ENCODE measurements around the gene GMIP. TPM values are rescaled to one million over a fixed set of nuclear protein-coding genes. Genes with fewer than 3 reads are reported as not detected.

Gene GMIP
- total and polyA plus RNA-seq, 4 donors, result 0.89 to 6.5 (median 4.3) TPM

DNA sequence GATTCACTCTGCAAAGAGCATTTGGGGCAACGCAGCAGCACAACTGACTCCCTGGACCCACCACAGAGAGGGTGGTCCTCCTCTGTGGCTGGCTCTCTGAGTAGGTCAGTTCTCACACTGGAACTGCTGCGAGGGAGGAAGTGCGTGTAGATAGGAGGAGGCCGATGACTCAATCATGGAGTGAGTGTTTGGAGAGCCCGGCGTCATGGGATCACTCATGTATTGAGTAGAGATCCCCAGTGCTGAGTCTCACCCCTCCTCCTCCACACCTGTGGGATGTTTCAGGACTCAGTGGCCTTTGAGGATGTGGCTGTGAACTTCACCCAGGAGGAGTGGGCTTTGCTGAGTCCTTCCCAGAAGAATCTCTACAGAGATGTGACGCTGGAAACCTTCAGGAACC, 34.1 kb upstream of the GMIP start:
- Histone ChIP-seq H3K9ac (ENCODE audit: low read depth in 1 of 2, low read length in 2 of 2) (no peak overlapping the region), H3K27me3 (ENCODE audit: control insufficient read depth in 4 of 4, insufficient read depth in 4 of 4, low read length in 3 of 4) (no peaks in the 10 kb centered on the region), H3K4me3 (ENCODE audit: low read depth in 1 of 3, low read length in 3 of 3) (peak overlapping the region in 2 of 3 donors; percentile 9 to 53), H3K36me3 (ENCODE audit: control insufficient read depth in 4 of 4, insufficient read depth in 3 of 4, low read depth in 1 of 4, low read length in 3 of 4) (peaks cover 10 to 50% (median 38%) of the 10 kb centered on the region in 4 donors), H3K27ac (ENCODE audit: low read depth in 1 of 2, low read length in 2 of 2) (no peak overlapping the region), H3K9me3 (ENCODE audit: control insufficient read depth in 4 of 4, low read length in 3 of 4) (peaks cover 26 to 57% (median 34%) of the 10 kb centered on the region in 4 donors), H3K4me1 (ENCODE audit: control insufficient read depth in 4 of 4, insufficient read depth in 4 of 4, low read length in 3 of 4) (no peaks in the 10 kb centered on the region)
- 97% methylated on average over 7 of the region's 7 CpGs for WGBS
- DNase-seq (ENCODE audit: low spot score), result no peak
- TF ChIP-seq, protein P1, sequence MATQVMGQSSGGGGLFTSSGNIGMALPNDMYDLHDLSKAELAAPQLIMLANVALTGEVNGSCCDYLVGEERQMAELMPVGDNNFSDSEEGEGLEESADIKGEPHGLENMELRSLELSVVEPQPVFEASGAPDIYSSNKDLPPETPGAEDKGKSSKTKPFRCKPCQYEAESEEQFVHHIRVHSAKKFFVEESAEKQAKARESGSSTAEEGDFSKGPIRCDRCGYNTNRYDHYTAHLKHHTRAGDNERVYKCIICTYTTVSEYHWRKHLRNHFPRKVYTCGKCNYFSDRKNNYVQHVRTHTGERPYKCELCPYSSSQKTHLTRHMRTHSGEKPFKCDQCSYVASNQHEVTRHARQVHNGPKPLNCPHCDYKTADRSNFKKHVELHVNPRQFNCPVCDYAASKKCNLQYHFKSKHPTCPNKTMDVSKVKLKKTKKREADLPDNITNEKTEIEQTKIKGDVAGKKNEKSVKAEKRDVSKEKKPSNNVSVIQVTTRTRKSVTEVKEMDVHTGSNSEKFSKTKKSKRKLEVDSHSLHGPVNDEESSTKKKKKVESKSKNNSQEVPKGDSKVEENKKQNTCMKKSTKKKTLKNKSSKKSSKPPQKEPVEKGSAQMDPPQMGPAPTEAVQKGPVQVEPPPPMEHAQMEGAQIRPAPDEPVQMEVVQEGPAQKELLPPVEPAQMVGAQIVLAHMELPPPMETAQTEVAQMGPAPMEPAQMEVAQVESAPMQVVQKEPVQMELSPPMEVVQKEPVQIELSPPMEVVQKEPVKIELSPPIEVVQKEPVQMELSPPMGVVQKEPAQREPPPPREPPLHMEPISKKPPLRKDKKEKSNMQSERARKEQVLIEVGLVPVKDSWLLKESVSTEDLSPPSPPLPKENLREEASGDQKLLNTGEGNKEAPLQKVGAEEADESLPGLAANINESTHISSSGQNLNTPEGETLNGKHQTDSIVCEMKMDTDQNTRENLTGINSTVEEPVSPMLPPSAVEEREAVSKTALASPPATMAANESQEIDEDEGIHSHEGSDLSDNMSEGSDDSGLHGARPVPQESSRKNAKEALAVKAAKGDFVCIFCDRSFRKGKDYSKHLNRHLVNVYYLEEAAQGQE (IDR thresholded peaks at IDR 0.05), result no peak
- TF ChIP-seq SP1 (IDR thresholded peaks at IDR 0.05), result no peak
- TF ChIP-seq FOXA1 (IDR thresholded peaks at IDR 0.05), result no peak
- TF ChIP-seq MAX (IDR thresholded peaks at IDR 0.05), result no peak
- no peak for TF ChIP-seq RXRA (IDR thresholded peaks at IDR 0.05)
- TF ChIP-seq JUND (IDR thresholded peaks at IDR 0.05), result no peak
- TF ChIP-seq RAD21 (IDR thresholded peaks at IDR 0.05), result no peak
- TF ChIP-seq NR2F2 (IDR thresholded peaks at IDR 0.05), result no peak
- TF ChIP-seq EGR1 (IDR thresholded peaks at IDR 0.05; ENCODE audit: low read depth in 2 of 2), result no peak
- TF ChIP-seq, protein P2, sequence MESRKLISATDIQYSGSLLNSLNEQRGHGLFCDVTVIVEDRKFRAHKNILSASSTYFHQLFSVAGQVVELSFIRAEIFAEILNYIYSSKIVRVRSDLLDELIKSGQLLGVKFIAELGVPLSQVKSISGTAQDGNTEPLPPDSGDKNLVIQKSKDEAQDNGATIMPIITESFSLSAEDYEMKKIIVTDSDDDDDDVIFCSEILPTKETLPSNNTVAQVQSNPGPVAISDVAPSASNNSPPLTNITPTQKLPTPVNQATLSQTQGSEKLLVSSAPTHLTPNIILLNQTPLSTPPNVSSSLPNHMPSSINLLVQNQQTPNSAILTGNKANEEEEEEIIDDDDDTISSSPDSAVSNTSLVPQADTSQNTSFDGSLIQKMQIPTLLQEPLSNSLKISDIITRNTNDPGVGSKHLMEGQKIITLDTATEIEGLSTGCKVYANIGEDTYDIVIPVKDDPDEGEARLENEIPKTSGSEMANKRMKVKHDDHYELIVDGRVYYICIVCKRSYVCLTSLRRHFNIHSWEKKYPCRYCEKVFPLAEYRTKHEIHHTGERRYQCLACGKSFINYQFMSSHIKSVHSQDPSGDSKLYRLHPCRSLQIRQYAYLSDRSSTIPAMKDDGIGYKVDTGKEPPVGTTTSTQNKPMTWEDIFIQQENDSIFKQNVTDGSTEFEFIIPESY (IDR thresholded peaks at IDR 0.05), result no peak
- TF ChIP-seq, protein P3, sequence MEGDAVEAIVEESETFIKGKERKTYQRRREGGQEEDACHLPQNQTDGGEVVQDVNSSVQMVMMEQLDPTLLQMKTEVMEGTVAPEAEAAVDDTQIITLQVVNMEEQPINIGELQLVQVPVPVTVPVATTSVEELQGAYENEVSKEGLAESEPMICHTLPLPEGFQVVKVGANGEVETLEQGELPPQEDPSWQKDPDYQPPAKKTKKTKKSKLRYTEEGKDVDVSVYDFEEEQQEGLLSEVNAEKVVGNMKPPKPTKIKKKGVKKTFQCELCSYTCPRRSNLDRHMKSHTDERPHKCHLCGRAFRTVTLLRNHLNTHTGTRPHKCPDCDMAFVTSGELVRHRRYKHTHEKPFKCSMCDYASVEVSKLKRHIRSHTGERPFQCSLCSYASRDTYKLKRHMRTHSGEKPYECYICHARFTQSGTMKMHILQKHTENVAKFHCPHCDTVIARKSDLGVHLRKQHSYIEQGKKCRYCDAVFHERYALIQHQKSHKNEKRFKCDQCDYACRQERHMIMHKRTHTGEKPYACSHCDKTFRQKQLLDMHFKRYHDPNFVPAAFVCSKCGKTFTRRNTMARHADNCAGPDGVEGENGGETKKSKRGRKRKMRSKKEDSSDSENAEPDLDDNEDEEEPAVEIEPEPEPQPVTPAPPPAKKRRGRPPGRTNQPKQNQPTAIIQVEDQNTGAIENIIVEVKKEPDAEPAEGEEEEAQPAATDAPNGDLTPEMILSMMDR (IDR thresholded peaks at IDR 0.05; ENCODE audit: low read depth, low read length, missing input control), result no peak
- no peak for TF ChIP-seq HNF4A (conservative IDR thresholded peaks at IDR 0.05)
- TF ChIP-seq HNF4G (IDR thresholded peaks at IDR 0.05), result no peak
- TF ChIP-seq FOXA2 (IDR thresholded peaks at IDR 0.05), result no peak
- TF ChIP-seq TAF1 (conservative IDR thresholded peaks at IDR 0.05), result no peak
- TF ChIP-seq ATF3 (IDR thresholded peaks at IDR 0.05), result no peak
- no peak for TF ChIP-seq GABPA (IDR thresholded peaks at IDR 0.05 in 1 of 2, conservative IDR thresholded peaks at IDR 0.05 in 1 of 2)

All from liver (tissue), 9 donors.